Measurements from ENCODE around the gene TMPRSS5.

- TF ChIP-seq CTCF (IDR thresholded peaks at IDR 0.05; ENCODE audit: poor library complexity, severe bottlenecking) (no peak), EP300 (conservative IDR thresholded peaks at IDR 0.05; ENCODE audit: poor library complexity, severe bottlenecking) (no peak)
These were observed 9.9 kb upstream of the TMPRSS5 start for GRCh38 chr11:113715882-113716625.
